ENCODE measurements around the gene PIK3CA.

The PIK3CA gene

GRCh38 chr3:179184826-179185225, 36.7 kb downstream of the PIK3CA start:
- Histone ChIP-seq H3K27me3 (no peaks in the 10 kb centered on the region), H3K27ac (no peak overlapping the region), H3K4me3 (no peak overlapping the region), H3K9me3 (no peaks in the 10 kb centered on the region), H3K4me1 (peaks cover 0 to 71% (median 53%) of the 10 kb centered on the region in 4 donors), H3K36me3 (no peaks in the 10 kb centered on the region)
- no peak for DNase-seq
- no peak for TF ChIP-seq CTCF (IDR thresholded peaks at IDR 0.05)
- intact Hi-C loops (cut with DNase I; ENCODE audit: low total_unique reads), result no loop called here

GRCh38 chr3:179186426-179186825, 38.3 kb downstream of the PIK3CA start:
- H3K4me1 ChIP-seq, result peaks cover 0 to 73% (median 42%) of the 10 kb centered on the region in 4 donors
- DNase-seq, result no peak
- no peaks in the 10 kb centered on the region for H3K27me3 ChIP-seq
- H3K36me3 ChIP-seq, result no peaks in the 10 kb centered on the region
- no peak for TF ChIP-seq CTCF (IDR thresholded peaks at IDR 0.05)
- intact Hi-C loops (cut with DNase I; ENCODE audit: low total_unique reads), result no loop called here
- H3K4me3 ChIP-seq, result no peak overlapping the region
- H3K9me3 ChIP-seq, result no peaks in the 10 kb centered on the region
- H3K27ac ChIP-seq, result no peak overlapping the region

- peaks cover 0 to 69% (median 13%) of the 10 kb centered on the region in 4 donors for H3K4me1 ChIP-seq
- intact Hi-C loops (cut with DNase I; ENCODE audit: low total_unique reads), result no loop called here
- H3K27ac ChIP-seq, result no peak overlapping the region
- no peak overlapping the region for H3K4me3 ChIP-seq
- TF ChIP-seq CTCF (IDR thresholded peaks at IDR 0.05), result no peak
- no peak for DNase-seq
- no peaks in the 10 kb centered on the region for H3K36me3 ChIP-seq
- H3K9me3 ChIP-seq, result no peaks in the 10 kb centered on the region
- H3K27me3 ChIP-seq, result no peaks in the 10 kb centered on the region
Measured at GRCh38 chr3:179189759-179190158, 41.6 kb downstream of the PIK3CA start.

GRCh38 chr3:179190581-179190980, 42.4 kb downstream of the PIK3CA start:
- Histone ChIP-seq H3K27ac (no peak overlapping the region), H3K36me3 (no peaks in the 10 kb centered on the region), H3K4me3 (no peak overlapping the region), H3K4me1 (peaks cover 0 to 68% (median 12%) of the 10 kb centered on the region in 4 donors), H3K9me3 (no peaks in the 10 kb centered on the region), H3K27me3 (no peaks in the 10 kb centered on the region)
- TF ChIP-seq CTCF (IDR thresholded peaks at IDR 0.05), result no peak
- intact Hi-C loops (cut with DNase I; ENCODE audit: low total_unique reads), result no loop called here
- no peak for DNase-seq

- DNase-seq, result no peak
- intact Hi-C loops (cut with DNase I; ENCODE audit: low total_unique reads), result no loop called here
Measured at GRCh38 chr3:179192542-179192941, 44.4 kb downstream of the PIK3CA start.

More at GRCh38 chr3:179192542-179192941, 44.4 kb downstream of the PIK3CA start:
- Histone ChIP-seq H3K9me3 (no peaks in the 10 kb centered on the region), H3K4me3 (no peak overlapping the region), H3K4me1 (peaks cover 0 to 77% (median 20%) of the 10 kb centered on the region in 4 donors), H3K27me3 (no peaks in the 10 kb centered on the region), H3K36me3 (no peaks in the 10 kb centered on the region), H3K27ac (no peak overlapping the region)
- TF ChIP-seq CTCF (IDR thresholded peaks at IDR 0.05), result no peak

Measured in tibial artery (tissue), 4 donors.